HCT116 (cell line): Measurements from ENCODE around the gene DLG2. TPM values are rescaled to one million over a fixed set of nuclear protein-coding genes. Genes with fewer than 3 reads are reported as not detected.

Source experiments
- ATAC-seq: fragments of 200-7000 bp; cut with Tn5 transposase; 2 replicates; pipeline ENCODE4 v1.9.1; 2020; ENCODE audit warnings: mild to moderate bottlenecking, moderate library complexity
- BruUV-seq: library from RNA; stranded (reverse); fragments of 400-500 nt; replicated peaks from 2 replicates; lab custom pipeline; 2021; lab: Mats Ljungman, UMichigan
- CTCF ChIA-PET: fragments of 300-600 bp; sonication (Branson Sonifier 250); formaldehyde crosslinking; loops from one replicate; lab custom pipeline; 2021; ENCODE audit warnings: antibody characterized with exemption; lab: Charles Lee
- POLR2A ChIA-PET: fragments of 300-600, 350-600 bp; sonication (Branson Sonifier 250); formaldehyde crosslinking; loops from one replicate; lab custom pipeline; 2021; ENCODE audit warnings: antibody characterized with exemption; lab: Charles Lee
- RAD21 ChIA-PET, 2 experiments: fragments of 300-600 bp; sonication (Branson Sonifier 250); formaldehyde crosslinking; loops; one replicate each; lab custom pipeline; 2023; ENCODE audit warnings: low total read pairs in 2 of 2; ENCODE audit not compliant: uncharacterized antibody in 2 of 2, unreplicated experiment in 2 of 2, low non-redundant PET in 1 of 2; lab: Charles Lee
- DNase-seq: peaks from one replicate; pipeline ENCODE4 v3.0.0-alpha.2; 2010; ENCODE audit warnings: low read depth, low spot score
- H2AFZ ChIP-seq: fragments of 200-600 bp; shearing (Covaris generic), sonication (generic); 2 replicates; pipeline ENCODE4 v1.6.1; 2017; ENCODE audit warnings: low read depth, mixed run types, mixed read lengths, antibody characterized with exemption, low read length; ENCODE audit not compliant: poor library complexity, severe bottlenecking
- H3K27ac ChIP-seq: 2 replicates; pipeline ENCODE4 v1.5.1; 2012; ENCODE audit warnings: low read depth, low read length
- H3K27me3 ChIP-seq: fragments of 200-600 bp; sonication (generic); 2 replicates; pipeline ENCODE4 v1.6.1; 2016; ENCODE audit warnings: mixed run types, low read length, mixed read lengths; ENCODE audit not compliant: insufficient read depth
- H3K36me3 ChIP-seq, 2 experiments: fragments of 200-500 bp in 1 of 2; fragments of 200-600 bp in 1 of 2; sonication (Bioruptor generic) in 1 of 2; sonication (generic) in 1 of 2; 2 replicates each; pipeline versions ENCODE4 v1.5.1 to v1.6.1; 2014 to 2016; ENCODE audit warnings: low read length in 2 of 2, inconsistent platforms in 1 of 2, mixed read lengths in 1 of 2, mixed run types in 1 of 2; ENCODE audit not compliant: insufficient read depth in 2 of 2, control insufficient read depth in 1 of 2
- H3K4me1 ChIP-seq, 2 experiments: fragments of 200-600 bp in 1 of 2; sonication (generic) in 1 of 2; 2 replicates each; pipeline versions ENCODE4 v1.5.1 to v1.6.1; 2012 to 2017; ENCODE audit warnings: low read length in 2 of 2, inconsistent platforms in 1 of 2, mild to moderate bottlenecking in 1 of 2, mixed read lengths in 1 of 2, mixed run types in 1 of 2, moderate library complexity in 1 of 2; ENCODE audit not compliant: insufficient read depth in 2 of 2, control insufficient read depth in 1 of 2
- H3K4me2 ChIP-seq: fragments of 200-600 bp; sonication (generic); 2 replicates; pipeline ENCODE4 v1.6.1; 2017; ENCODE audit warnings: mixed run types, low read length, mixed read lengths
- H3K4me3 ChIP-seq, 2 experiments: fragments of 200-600 bp in 1 of 2; sonication (generic) in 1 of 2; replicated peaks in 1 of 2; 2 replicates each; pipeline ENCODE4 v1.5.1; 2011 to 2016; ENCODE audit warnings: low read length in 2 of 2, control low read depth in 1 of 2, low read depth in 1 of 2, mild to moderate bottlenecking in 1 of 2, mixed read lengths in 1 of 2, mixed run types in 1 of 2
- H3K79me2 ChIP-seq: fragments of 200-600 bp; sonication (generic); 2 replicates; pipeline ENCODE4 v1.6.1; 2017; ENCODE audit warnings: mild to moderate bottlenecking, mixed run types, low read length, moderate library complexity, mixed read lengths; ENCODE audit not compliant: insufficient read depth
- H3K9ac ChIP-seq: fragments of 200-600 bp; sonication (generic); 2 replicates; pipeline ENCODE4 v1.6.1; 2016; ENCODE audit warnings: low read length, mixed read lengths
- H3K9me2 ChIP-seq: fragments of 200-600 bp; sonication (generic), shearing (Covaris generic); 2 replicates; pipeline ENCODE4 v1.6.1; 2017; ENCODE audit warnings: mixed run types, mild to moderate bottlenecking, moderate library complexity; ENCODE audit not compliant: insufficient read depth
- H3K9me3 ChIP-seq, 2 experiments: fragments of 200-500 bp in 1 of 2; fragments of 200-600 bp in 1 of 2; sonication (Bioruptor generic) in 1 of 2; sonication (generic) in 1 of 2; 2 replicates each; pipeline ENCODE4 v1.6.1; 2014 to 2017; ENCODE audit warnings: low read length in 2 of 2, mixed read lengths in 2 of 2, inconsistent platforms in 1 of 2, low read depth in 1 of 2, mild to moderate bottlenecking in 1 of 2, mixed run types in 1 of 2, moderate library complexity in 1 of 2; ENCODE audit not compliant: control insufficient read depth in 1 of 2, insufficient read depth in 1 of 2
- H4K20me1 ChIP-seq: fragments of 200-600 bp; sonication (generic), shearing (Covaris generic); 2 replicates; pipeline ENCODE4 v1.6.1; 2017; ENCODE audit warnings: mixed run types, mild to moderate bottlenecking, moderate library complexity; ENCODE audit not compliant: insufficient read depth
- CEBPB ChIP-seq: IDR thresholded peaks from 2 replicates; pipeline ENCODE4 v1.6.1; 2012; ENCODE audit warnings: low read depth
- ELF1 ChIP-seq: IDR thresholded peaks from 2 replicates; pipeline ENCODE4 v1.6.1; 2012; ENCODE audit warnings: low read depth, borderline replicate concordance
- EZH2 ChIP-seq: fragments of 200-600 bp; sonication (generic); IDR thresholded peaks from 2 replicates; pipeline ENCODE4 v1.6.1; 2017; ENCODE audit warnings: antibody characterized with exemption, mixed run types
- EZH2phosphoT487 ChIP-seq: fragments of 200-600 bp; IDR thresholded peaks from 2 replicates; pipeline ENCODE4 v1.6.1; 2018; ENCODE audit warnings: antibody characterized with exemption, borderline replicate concordance
- FOSL1 ChIP-seq: IDR thresholded peaks from 2 replicates; pipeline ENCODE4 v1.6.1; 2012; ENCODE audit warnings: low read depth
- JUND ChIP-seq: IDR thresholded peaks from 2 replicates; pipeline ENCODE4 v1.6.1; 2012
- MAX ChIP-seq: IDR thresholded peaks from 2 replicates; pipeline ENCODE4 v1.6.1; 2012
- RAD21 ChIP-seq: IDR thresholded peaks from 2 replicates; pipeline ENCODE4 v1.6.1; 2012; ENCODE audit warnings: low read depth, mild to moderate bottlenecking
- REST ChIP-seq: IDR thresholded peaks from 2 replicates; pipeline ENCODE4 v1.6.1; 2012; ENCODE audit warnings: low read depth
- SIN3A ChIP-seq: IDR thresholded peaks from 2 replicates; pipeline ENCODE4 v1.6.1; 2012; ENCODE audit warnings: low read depth
- SP1 ChIP-seq: IDR thresholded peaks from 2 replicates; pipeline ENCODE4 v1.6.1; 2012; ENCODE audit warnings: low read depth
- TCF7L2 ChIP-seq: IDR thresholded peaks from 2 replicates; pipeline ENCODE4 v1.7.0; 2011; ENCODE audit warnings: borderline replicate concordance, inconsistent platforms; ENCODE audit not compliant: insufficient read depth, insufficient read length; ENCODE audit errors: extremely low read depth
- intact Hi-C: fragments of 100-400 bp; cut with micrococcal nuclease; formaldehyde crosslinking; loops from 2 replicates; pipeline ENCODE4 v1.10.0; 2022
- total RNA-seq: library from RNA; stranded (reverse); gene quantifications from one replicate; pipeline ENCODE4 v1.2.1, GENCODE V29; 2021; ENCODE audit not compliant: unreplicated experiment

DLG2 gene
- total RNA-seq, 1 experiment from 2014 or later = 2.4 TPM

- intact Hi-C loops = no loop called here
- no peak for DNase-seq
- no peaks in the 10 kb centered on the region for H3K4me1 ChIP-seq
- H3K9ac ChIP-seq = no peak overlapping the region
- CTCF ChIA-PET = no interaction called here
- BruUV-seq = no TSS peak
- ATAC-seq = no peak
- H4K20me1 ChIP-seq = no peaks in the 10 kb centered on the region
- POLR2A ChIA-PET = no interaction called here
- H3K9me2 ChIP-seq = no peaks in the 10 kb centered on the region
- H3K27ac ChIP-seq = no peak overlapping the region
- no peaks in the 10 kb centered on the region for H3K27me3 ChIP-seq
- H3K79me2 ChIP-seq = no peaks in the 10 kb centered on the region
- no peak overlapping the region for H2AFZ ChIP-seq
- RAD21 ChIA-PET = no interaction called here
- TF ChIP-seq SP1 = no peak
- TF ChIP-seq ELF1 = no peak
- no peak for TF ChIP-seq JUND
- no peak for TF ChIP-seq FOSL1
- no peak for TF ChIP-seq SIN3A
- no peak for TF ChIP-seq TCF7L2
- no peak for TF ChIP-seq EZH2
- TF ChIP-seq MAX = no peak
- TF ChIP-seq REST = no peak
- TF ChIP-seq CEBPB = no peak
- TF ChIP-seq EZH2phosphoT487 = no peak
- TF ChIP-seq RAD21 = no peak
- no peak overlapping the region for H3K4me3 ChIP-seq
- no peaks in the 10 kb centered on the region for H3K9me3 ChIP-seq
- H3K4me2 ChIP-seq = no peak overlapping the region
- H3K36me3 ChIP-seq = no peaks in the 10 kb centered on the region
Measured at GRCh38 chr11:85536438-85536837, 90.7 kb downstream of the DLG2 start.
